Sigmoid colon (tissue), 4 donors: ENCODE data around the gene MMD.

Source experiments
- POLR2A ChIP-seq, 2 donors: fragments of 450-650 bp; IDR thresholded peaks; one replicate each; pipeline ENCODE4 v1.6.1; 2016; ENCODE audit warnings: antibody characterized with exemption in 2 of 2, mild to moderate bottlenecking in 2 of 2, moderate library complexity in 2 of 2
- POLR2AphosphoS5 ChIP-seq, 4 donors: sonication (generic); formaldehyde crosslinking; IDR thresholded peaks; one replicate each; pipeline ENCODE4 v1.6.1; 2017; ENCODE audit warnings: antibody characterized with exemption in 4 of 4
- TF ChIP-seq, protein P1 (sequence below), 4 experiments: fragments of 450-650 bp in 3 of 4; fragments of 200-600 bp in 1 of 4; IDR thresholded peaks; one replicate each; pipeline ENCODE4 v1.5.1; 2016 to 2019; ENCODE audit warnings: antibody characterized with exemption in 4 of 4, mild to moderate bottlenecking in 3 of 4, moderate library complexity in 2 of 4

DNA sequence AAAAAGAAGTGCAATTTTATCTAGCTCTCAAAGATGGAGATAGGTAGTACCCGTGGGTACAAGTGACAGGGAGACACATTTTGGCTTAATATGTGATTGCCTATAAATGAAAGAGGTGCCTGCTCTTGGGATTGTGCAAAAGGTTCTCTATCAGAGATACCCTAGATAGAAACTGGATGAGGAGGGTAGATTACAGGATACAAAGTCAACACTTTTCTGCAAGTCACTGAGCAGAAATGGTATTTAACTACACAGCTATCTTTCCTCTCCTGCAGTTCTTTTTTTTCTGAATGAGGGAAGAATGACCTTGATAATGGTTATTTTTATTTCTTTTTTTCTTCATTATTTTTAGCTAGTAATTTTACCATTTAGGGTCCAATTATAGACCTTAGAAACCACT, 67.6 kb downstream of the MMD start:
- TF ChIP-seq, protein P1, sequence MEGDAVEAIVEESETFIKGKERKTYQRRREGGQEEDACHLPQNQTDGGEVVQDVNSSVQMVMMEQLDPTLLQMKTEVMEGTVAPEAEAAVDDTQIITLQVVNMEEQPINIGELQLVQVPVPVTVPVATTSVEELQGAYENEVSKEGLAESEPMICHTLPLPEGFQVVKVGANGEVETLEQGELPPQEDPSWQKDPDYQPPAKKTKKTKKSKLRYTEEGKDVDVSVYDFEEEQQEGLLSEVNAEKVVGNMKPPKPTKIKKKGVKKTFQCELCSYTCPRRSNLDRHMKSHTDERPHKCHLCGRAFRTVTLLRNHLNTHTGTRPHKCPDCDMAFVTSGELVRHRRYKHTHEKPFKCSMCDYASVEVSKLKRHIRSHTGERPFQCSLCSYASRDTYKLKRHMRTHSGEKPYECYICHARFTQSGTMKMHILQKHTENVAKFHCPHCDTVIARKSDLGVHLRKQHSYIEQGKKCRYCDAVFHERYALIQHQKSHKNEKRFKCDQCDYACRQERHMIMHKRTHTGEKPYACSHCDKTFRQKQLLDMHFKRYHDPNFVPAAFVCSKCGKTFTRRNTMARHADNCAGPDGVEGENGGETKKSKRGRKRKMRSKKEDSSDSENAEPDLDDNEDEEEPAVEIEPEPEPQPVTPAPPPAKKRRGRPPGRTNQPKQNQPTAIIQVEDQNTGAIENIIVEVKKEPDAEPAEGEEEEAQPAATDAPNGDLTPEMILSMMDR (IDR thresholded peaks at IDR 0.05), result no peak
- TF ChIP-seq POLR2A (IDR thresholded peaks at IDR 0.05) (no peak), POLR2AphosphoS5 (IDR thresholded peaks at IDR 0.05) (no peak)
